GM19238 (cell line): ENCODE measurements around the gene PUDP.
A peak's percentile ranks its signal among the peaks of the same experiment; 100 is the strongest.

ENCODE experiments used
- DNase-seq: peaks from one replicate; pipeline ENCODE4 v3.0.0; 2011; ENCODE audit warnings: low spot score; ENCODE audit not compliant: insufficient read length

The PUDP gene

DNA sequence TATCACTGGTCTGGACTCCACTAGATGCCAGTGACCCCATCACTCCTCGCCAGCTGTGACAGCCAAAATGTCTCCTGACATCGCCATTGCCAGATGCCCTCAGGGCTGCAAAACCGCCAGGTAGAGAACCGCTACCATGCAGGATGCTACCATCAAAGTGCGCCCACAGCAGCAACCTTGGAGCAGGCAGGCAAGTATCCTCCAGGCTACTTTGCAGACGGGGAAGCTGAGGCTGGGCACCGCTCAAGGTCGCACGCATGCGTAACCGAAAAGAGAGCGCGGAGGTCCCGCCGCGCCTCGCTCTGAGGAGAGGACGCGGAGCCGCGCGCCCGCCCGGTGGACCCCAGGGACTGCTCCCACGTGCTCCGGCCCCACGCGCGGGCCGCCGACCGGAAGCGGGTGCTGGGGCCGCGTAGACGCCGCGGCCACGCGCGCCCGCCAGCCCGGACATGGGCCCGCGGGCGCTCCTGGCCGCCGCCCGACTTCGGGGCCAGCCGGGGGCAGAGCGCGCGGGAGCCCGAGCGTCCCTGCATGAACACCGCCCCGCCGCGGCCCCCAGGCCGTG, 458 bp downstream of the PUDP start, which contains the start of gene STS:
Gene STS, plus strand, starts transcription at position 300 of the 565 bp plus-strand sequence. CDS start 105,488 bp downstream, outside the sequence.
- peak; percentile 32 for DNase-seq

DNA sequence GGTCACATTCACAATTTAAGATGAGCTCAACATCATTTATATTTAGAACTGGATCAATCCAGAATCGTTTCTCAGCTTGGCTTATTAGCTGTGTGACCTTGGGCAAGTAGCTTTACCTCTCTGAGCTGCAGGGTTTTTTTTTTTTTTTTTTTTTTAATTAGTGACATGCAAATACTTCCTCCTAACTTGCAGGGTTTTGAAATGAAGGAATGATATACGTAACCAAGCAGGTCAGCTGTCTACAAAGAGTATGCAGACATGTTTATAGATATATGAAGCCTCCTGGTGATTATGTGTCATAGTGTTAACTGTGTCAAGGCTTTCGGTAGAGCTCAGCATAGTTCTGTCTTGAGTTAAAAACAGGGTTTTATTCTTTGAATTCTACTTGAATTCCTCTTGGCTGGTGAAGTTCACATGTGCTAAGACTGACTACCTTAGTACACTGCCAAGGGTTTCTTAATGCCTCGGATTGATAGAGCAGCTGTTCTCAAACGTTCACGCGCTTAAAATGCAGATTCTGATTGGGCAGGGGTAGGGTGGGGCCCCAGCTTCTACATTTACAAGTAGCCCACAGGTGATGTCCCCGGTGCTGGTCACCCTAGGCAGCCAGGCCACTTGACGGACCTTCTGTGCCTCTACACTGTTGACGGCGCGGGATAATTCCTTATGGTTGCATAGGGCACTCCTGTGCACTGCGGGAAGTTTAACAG, 1.1 kb downstream of the PUDP start:
- no peak for DNase-seq

DNA sequence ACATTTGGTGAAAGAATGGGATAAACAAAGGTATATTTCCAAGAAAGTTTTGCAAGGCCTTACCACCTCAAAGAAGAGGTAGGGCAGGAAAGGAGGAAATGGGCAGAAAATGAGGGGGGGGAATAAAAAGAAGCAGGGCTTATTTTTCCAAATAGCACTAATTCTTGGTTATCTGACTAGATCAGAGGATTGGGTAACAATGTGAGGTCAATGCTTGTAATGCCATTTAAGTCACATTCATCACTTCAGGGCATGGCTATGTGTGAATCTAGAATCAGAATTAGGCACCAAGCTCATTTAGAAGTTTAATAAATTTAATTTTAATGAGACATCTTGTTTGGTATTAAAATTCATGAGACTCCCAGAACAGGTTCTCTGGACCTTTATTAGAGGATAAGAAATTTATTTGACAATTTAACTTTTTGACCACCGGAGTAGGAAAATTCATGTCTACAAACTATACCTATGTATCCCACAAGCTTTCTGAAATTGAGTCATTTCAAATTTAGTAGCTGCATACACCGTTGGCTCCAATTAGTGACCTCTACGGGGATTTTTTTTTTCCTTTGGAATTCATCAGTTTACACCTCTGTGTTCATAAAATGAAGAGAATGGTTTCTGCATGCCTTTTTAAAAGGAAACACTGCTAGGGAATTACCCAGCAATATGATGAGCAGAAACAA, 1.8 kb downstream of the PUDP start:
- DNase-seq: no peak

DNA sequence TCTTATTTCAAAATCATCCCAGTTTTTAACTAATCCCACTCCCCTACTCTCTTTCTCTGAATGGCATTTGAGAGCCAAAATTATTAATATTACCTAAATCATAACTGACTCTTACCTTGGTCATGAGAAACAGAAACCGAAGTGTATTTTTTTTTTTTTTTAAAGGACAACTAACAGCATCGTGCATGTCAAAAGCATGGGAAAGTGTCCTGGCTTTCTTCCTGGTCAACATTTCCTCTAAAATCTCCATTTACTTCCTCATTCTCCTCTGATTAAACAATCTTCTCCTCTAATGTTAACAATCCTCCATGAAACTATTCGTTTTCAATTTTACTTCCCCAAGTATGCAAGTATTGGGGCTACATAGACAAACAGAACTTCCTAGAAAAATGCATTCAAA, 2.5 kb downstream of the PUDP start:
- no peak for DNase-seq

DNA sequence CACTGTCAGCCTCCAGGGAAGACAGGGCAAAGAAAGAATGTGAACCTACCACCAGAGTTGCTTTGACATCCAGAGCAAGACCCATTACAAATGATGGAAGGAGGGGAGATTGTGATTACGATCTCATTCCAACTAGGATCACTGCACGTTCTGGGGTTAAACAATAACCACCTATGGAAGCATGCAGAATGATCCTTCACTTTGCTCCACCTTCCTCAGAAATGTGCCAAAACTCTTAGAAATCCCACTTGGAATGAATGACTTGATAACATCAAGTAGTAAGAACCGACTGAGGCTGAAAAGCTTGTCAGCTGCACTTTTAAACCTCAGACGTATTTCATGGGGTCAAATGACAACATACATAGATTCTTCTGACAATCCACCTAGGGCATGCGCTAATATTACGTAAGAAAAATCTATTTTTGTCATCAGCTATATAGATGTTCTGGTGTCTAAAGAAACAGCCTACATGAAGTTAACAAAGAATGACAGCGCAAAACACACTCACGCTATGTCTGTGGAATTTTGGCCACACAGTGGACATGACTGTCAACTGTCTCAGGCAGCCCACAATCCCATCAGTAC, 3.9 kb downstream of the PUDP start:
- no peak for DNase-seq

DNA sequence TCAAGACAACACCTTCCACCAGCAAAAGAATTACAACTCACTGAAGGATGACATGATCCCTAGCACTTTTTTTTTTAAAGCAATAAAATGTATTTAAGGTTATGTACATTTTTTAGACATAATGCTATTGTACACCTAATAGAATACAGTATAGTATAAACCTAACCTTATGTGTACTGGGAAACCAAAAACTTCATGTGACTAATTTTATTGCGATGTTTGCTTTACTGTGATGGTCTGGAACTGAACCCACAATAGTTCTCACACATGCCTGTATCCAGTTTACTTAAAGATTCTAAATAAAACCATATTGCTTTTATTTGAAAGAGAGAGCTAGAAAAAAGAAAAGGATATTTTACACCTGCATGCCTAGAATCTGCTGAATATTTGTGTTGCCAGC, 4.9 kb downstream of the PUDP start:
- DNase-seq: no peak

DNA sequence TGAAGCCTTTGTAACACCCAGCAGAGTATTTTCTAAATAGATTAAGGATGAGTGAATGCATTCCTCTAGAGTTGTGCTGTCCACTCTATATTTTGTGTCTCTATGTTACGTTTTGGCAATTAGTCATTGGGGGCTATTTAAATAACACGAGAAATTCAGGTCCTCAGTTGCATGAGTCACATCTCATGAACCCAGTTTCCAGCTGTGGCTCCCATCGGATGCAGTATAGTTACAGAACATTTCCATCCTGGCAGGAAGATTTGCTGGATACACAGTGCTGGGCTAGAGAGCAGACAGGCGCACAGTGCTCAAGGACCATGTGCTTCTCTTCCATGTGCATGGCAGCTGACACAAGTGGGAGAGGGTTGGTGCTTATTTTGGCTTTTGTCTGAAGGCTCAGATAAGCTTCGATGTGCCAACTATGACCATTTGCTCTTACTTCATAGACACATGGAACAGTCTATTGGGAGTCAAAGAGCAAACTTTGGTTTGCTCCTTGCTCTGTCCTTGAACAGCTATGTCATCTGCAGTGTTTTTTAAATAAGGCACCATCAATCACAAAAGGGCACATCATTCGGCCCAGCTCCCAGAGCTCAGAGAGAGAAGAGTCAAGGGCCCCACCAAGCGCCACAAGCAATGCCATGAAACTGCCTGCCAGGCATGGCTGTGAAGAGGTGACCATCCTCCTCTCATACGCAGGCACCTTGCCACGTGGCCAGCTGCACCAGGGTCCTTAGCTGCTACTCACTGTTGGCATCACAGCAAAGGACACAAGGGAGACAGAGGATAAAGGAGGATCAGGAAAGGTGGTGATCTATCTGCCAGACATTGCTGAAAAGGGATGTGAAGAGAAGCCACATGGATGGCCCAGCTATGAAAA, 8.5 kb downstream of the PUDP start:
- DNase-seq: no peak

DNA sequence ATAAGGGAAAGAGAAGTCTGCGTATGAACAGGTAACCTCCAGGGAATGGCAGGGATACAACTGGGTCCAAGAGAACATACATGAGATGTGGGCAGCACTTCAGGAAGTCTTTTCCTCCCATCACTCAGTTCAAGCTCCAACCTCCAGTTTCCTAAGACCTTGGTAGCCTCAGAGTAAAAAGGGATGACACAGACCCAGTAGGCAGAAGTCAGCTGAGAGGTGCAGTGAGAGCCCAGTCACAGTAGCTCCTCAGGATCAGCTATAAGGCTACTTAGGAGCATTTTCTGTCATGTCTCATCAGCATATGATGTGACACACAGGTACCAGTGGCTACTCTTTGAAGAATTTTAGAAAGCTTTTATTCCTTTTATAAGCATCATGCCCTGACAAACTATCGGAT, 13.0 kb downstream of the PUDP start:
- DNase-seq: no peak

DNA sequence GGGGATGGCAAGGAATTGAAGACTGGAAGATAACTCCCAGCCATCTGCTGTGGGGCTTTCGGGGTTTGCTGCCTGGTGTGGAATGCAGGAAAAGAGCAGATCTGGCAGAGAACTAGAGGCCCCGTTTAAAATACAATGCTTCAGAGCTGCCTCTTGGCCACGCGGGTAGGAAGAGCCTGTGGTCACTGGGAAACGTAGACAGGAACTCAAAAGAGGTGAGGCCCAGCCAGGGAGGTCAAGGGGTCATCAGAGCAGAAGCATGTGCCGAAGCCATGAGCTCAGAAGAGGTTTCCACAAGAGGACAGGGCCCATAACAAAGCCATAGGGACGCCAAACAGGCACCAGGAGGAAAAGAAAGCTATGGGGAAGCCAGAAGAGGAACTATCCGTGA, 14.9 kb downstream of the PUDP start:
- no peak for DNase-seq

DNA sequence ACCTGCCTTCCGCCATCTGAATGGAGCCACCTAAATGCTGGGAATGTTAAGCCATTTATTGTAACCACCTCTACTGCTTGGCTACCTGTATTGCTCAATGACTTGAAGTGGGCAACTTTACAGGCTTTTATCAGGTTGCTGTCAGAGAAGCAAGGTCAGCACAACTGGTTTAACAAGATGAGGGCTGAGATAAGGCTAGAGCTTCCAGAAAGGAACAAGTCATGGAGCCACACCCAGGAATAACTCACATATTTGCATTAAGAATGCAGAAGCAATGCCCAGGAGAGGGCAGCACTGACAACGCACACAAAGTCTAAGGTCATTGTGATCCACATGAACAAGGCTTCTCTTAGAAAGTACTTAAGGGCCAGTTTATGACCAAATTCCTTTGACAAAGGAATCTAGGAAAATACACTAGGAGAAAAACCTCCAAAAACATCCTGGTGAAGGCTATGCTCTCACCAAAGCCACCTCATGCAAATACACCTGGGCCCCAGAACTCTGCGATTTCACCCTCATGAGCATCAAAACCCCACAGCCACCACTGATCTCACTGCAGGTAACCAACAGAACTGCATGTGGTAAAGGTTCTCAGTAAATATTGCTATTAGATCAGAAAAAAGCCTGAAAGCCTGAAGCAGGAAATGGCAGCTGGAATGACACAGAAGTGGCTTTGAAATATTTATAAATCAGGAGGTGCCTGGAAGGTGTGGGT, 15.5 kb downstream of the PUDP start:
- no peak for DNase-seq

DNA sequence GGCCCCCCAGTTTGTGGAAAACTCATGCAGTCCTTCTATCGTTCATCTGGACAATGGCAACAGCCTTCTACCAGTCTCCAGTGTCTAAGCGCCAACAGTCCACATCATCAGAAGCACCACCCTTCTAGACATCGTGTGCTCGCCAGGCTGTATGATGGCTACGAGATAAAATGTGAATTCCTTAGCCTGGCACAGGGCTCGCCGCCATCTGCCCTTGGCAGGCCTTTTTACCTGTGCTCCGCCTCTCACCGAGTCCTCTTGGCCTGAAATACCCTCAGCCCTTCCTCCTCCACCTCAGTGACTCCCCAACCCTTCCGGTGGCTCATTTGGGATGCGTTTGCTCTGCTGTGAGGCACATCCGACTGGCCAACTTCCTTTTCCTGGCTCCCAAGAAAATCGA, 16.3 kb downstream of the PUDP start:
- no peak for DNase-seq

DNA sequence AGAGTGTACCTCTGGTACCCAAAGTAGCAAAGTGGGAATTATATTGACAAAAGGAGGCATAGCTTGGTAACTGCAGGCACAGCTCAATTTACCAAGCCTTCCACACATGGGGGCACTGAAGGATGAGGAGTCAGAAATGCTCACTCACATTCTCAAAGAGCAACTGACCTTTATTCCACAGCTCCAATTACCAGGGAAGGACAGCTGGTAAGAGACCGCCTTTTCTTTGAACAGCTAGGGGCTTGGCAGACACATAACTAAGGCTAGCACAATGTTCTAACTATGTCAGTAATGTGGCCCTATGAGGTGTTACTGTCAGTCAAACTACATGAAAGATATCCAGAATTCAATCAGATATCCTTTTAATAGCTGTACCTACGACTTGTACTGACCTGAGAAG, 20.9 kb downstream of the PUDP start:
- no peak for DNase-seq

DNA sequence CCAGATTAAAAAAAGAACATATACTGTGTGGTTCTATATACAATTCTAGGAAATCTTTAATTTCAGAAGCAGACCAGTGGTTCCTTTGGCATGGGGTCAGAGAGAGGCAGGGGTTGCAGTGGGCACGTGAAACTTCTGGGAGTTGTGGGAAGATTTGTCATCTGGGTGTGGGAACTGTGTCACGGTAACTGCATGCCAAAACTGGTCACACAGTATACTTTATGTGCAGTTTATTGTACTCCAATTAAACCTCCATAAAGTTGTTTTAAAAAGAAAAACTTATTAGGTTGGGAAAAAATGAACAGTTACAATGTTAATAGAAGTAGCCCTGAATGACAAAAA, 27.1 kb downstream of the PUDP start:
- no peak for DNase-seq

DNA sequence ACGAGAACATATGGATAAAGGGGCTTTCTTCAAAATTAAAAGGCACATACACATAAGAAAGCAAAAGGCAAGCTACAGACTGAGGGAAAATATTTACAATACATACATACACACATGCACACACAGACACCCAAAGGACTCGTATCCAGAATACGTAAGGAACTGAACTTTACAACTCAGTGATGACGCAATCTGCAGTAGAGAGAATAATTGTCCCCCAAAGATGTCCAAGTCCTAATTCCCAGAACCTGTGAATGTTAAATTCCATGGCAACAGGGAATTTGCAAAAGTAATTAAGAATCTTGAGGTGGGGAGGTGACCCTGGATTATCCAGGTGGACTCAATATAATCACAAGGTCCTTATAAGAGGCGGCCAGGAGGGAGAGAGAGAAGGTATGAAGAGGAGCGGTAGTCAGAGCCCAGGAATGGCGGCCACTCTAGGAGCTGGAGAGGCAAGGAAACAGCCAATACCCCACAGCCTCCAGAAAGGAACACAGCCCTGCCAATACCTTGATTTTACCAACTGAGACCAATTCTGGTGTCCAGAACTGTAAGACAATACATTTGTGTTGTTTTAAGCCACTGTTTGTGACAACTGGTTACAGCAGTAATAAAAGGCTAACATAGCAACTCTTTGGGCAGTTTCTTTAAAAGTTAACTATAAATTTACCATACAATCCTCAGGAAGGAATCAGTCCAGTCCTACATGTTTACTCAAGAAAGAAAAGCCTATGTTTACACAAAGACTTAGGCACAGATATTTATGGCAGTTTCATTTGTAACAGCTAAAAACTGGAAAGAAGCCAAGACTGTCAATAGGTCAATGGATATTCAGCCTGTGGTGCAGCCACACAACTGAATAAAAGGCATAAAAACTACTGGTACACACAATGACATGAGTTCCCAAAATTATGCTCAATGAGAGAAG, 27.7 kb downstream of the PUDP start:
- DNase-seq: no peak

DNA sequence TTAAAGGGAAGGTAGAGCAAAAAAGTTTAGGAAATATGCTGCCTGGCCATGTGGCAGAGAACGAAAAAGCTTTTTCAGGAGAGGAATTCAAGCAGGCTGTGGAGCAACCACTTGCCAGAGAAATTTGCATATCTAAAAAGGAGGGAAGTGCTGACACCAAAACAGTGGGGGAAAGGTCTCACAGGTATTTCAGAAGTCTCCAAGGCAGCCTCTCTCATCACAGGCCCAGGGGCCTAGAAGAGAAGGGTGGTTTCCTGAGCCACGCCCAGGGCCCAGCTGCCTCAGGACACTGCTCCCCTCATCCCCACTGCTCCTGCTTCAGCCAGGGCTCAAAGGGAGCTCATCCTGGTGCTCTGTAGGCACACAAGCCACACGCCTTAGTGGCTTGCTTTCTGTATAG, 30.4 kb downstream of the PUDP start:
- no peak for DNase-seq

DNA sequence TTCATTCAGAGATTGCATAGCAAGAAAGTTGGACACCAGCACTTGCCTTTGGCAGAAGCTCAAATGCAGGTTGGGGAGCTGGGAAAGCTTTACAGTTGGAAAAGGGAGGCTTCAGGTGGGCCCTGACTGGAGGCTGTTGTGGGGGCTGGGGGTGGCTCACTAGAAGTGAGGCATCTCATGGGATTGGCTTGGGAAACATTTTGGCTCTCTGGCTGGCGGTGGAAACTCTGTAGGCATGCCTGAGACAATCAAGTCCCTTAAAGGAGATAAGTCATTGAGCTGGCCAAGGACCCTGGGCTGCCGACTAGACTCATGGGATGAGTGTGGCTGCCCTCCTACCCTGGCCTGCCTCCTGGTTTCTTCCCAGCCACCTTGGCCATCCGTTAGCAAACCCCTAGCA, 31.9 kb downstream of the PUDP start:
- no peak for DNase-seq

DNA sequence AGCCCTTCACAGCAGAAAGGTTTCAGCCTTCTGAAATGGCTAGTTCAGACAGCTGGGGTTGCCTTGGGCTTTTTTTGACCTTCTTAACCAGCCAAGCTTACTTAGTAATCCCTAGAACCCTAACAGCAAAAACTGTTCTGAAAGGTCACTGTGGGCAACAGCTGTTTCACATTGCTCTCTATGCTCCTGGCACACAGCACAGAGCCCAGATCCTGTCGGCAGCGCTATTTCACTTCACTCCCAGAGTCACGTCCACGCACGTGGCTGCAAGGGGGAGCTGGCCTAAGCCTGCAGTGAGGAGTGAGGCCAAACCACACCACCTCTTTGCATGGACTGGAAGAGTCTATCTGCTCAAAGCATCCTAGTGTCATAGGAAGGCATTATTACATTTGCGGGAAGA, 32.4 kb downstream of the PUDP start:
- DNase-seq: no peak

DNA sequence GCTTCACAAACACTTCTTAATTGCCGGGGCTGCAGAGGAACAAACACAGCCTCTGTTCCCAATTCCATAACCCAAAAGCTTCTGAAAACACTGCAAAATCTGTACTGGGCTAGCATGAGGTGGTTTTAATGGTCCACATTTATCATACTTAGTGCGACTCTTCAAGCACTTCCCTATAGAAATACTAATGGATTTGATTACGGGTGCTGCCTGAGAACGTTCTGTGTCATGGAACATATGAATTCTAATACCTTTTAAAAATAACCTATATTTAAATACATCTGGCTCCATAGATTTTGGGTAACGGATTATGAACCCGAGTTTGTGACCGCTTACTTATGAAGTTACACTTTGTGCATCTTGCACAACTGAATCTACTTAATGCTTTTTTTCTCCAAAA, 35.9 kb downstream of the PUDP start:
- DNase-seq: no peak

DNA sequence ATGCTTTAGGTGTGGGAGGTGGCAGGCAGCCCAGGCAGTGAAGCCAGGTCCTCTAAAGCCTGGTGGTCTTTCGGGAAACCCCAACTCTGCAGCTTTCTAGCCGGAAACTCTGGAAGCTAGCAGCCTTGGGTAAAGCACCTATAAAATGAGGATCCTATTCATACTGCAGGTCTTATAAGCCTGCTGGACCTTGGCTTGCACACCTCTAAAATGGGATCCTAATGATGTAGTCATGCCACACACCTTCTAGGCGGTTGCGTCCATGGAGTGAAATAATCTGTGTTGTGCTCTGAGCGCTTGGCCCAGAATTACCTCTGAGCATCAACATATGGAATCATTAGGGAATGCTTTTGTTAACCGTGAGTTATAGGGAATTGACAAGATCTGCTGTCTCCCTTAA, 36.4 kb downstream of the PUDP start:
- no peak for DNase-seq

DNA sequence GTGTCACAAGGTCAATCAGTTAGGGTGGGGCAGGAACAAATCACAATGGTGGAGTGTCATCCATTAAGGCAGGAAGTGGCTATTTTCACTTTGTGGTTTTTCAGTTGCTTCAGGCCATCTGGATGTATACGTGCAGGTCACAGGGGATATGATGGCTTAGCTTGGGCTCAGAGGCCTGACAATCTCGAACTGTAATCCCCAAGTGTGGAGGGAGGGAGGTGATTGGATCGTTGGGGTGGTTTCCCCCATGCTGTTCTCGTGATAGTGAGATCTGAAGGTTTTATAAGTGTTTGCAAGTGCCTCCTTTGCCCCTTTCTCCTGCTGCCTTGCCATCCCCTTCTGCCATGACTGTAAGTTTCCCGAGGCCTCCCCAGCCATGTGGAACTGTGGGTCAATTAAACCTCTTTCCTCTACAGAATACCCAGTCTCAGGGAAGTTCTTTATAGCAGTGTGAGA, 37.1 kb downstream of the PUDP start:
- DNase-seq: no peak
